ENCODE data around the gene NT5C2.

The NT5C2 gene

GRCh38 chr10:103124420-103125096, 68.5 kb downstream of the NT5C2 start:
- DNase-seq (ENCODE audit: low spot score) = no peak

GRCh38 chr10:103123282-103124024, 69.6 kb downstream of the NT5C2 start:
- DNase-seq (ENCODE audit: low spot score) = no peak

GRCh38 chr10:103120977-103121735, 71.9 kb downstream of the NT5C2 start:
- DNase-seq (ENCODE audit: low spot score) = peak; percentile 8

- DNase-seq (ENCODE audit: low spot score) = no peak
Observed at GRCh38 chr10:103120546-103120945, 72.5 kb downstream of the NT5C2 start.

- DNase-seq (ENCODE audit: low spot score) = no peak
Observed at GRCh38 chr10:103117247-103117646, 75.8 kb downstream of the NT5C2 start.

GRCh38 chr10:103114876-103115275, 78.2 kb downstream of the NT5C2 start:
- DNase-seq (ENCODE audit: low spot score) = peak; percentile 50

GRCh38 chr10:103111918-103112877, 80.9 kb downstream of the NT5C2 start:
- DNase-seq (ENCODE audit: low spot score) = no peak

GRCh38 chr10:103111031-103111917, 81.8 kb downstream of the NT5C2 start:
- no peak for DNase-seq (ENCODE audit: low spot score)

- no peak for DNase-seq (ENCODE audit: low spot score)
Observed at GRCh38 chr10:103110407-103110806, 82.7 kb downstream of the NT5C2 start.

- no peak for DNase-seq (ENCODE audit: low spot score)
Observed at GRCh38 chr10:103109821-103110220, 83.3 kb downstream of the NT5C2 start.

- no peak for DNase-seq (ENCODE audit: low spot score)
Observed at GRCh38 chr10:103106539-103106938, 86.5 kb downstream of the NT5C2 start.

- no peak for DNase-seq (ENCODE audit: low spot score)
Observed at GRCh38 chr10:103105462-103105861, 87.6 kb downstream of the NT5C2 start.

- DNase-seq (ENCODE audit: low spot score) = no peak
Observed at GRCh38 chr10:103104721-103105120, 88.4 kb downstream of the NT5C2 start.

GRCh38 chr10:103103989-103104388, 89.1 kb downstream of the NT5C2 start:
- DNase-seq (ENCODE audit: low spot score) = no peak

- DNase-seq (ENCODE audit: low spot score) = no peak
Observed at GRCh38 chr10:103102195-103102594, 90.9 kb downstream of the NT5C2 start.

GRCh38 chr10:103100620-103101019, 92.5 kb downstream of the NT5C2 start:
- DNase-seq (ENCODE audit: low spot score) = no peak

- no peak for DNase-seq (ENCODE audit: low spot score)
Observed at GRCh38 chr10:103098240-103098639, 94.8 kb downstream of the NT5C2 start.

GRCh38 chr10:103096130-103096529, 96.9 kb downstream of the NT5C2 start:
- DNase-seq (ENCODE audit: low spot score) = peak; percentile 14

- DNase-seq (ENCODE audit: low spot score) = no peak
Observed at GRCh38 chr10:103095005-103095404, 98.1 kb downstream of the NT5C2 start.

- DNase-seq (ENCODE audit: low spot score) = no peak
Observed at GRCh38 chr10:103090911-103091310, 102.2 kb downstream of the NT5C2 start.

- no peak for DNase-seq (ENCODE audit: low spot score)
Observed at GRCh38 chr10:103089493-103089892, 103.6 kb downstream of the NT5C2 start.
